Retinal pigment epithelial cell (primary cell): ENCODE data around the gene ZNF318.

Experiments
- DNase-seq: peaks from one replicate; pipeline ENCODE4 v3.0.0-alpha.2; 2010; ENCODE audit warnings: low read depth
- H3K4me3 ChIP-seq: 2 replicates; pipeline ENCODE4 v1.5.1; 2011; ENCODE audit warnings: mild to moderate bottlenecking, low read length, control low read depth, moderate library complexity
- CTCF ChIP-seq: conservative IDR thresholded peaks from 2 replicates; pipeline ENCODE4 v1.5.1; 2011; ENCODE audit warnings: low read depth, low read length, control low read depth, inconsistent platforms

Gene ZNF318

GRCh38 chr6:43286980-43287716 is 82.3 kb downstream of the ZNF318 start:
- DNase-seq, result no peak
- peak; percentile 42 for TF ChIP-seq CTCF
- no peak overlapping the region for H3K4me3 ChIP-seq

- H3K4me3 ChIP-seq, result no peak overlapping the region
- DNase-seq, result no peak
- no peak for TF ChIP-seq CTCF
Observed at GRCh38 chr6:43286456-43286979, 82.9 kb downstream of the ZNF318 start.
